Trophoblast cell (in vitro differentiated cells and primary cell): ENCODE data around the gene ANKS3.

Source experiments
- DNase-seq, 2 donors: peaks; one replicate each; pipeline ENCODE4 v3.0.0-alpha.2; 2016
- H2AFZ ChIP-seq: 2 replicates; pipeline ENCODE4 v1.6.1; 2013; ENCODE audit warnings: low read length, moderate library complexity, mild to moderate bottlenecking; ENCODE audit not compliant: insufficient read depth, poor library complexity
- H2AK5ac ChIP-seq: 2 replicates; pipeline ENCODE4 v1.6.1; 2013; ENCODE audit warnings: mild to moderate bottlenecking, low read length
- H2BK120ac ChIP-seq: 2 replicates; pipeline ENCODE4 v1.6.1; 2013; ENCODE audit warnings: low read length, mild to moderate bottlenecking, moderate library complexity; ENCODE audit not compliant: insufficient read depth, poor library complexity
- H2BK12ac ChIP-seq: 2 replicates; pipeline ENCODE4 v1.6.1; 2013; ENCODE audit warnings: mild to moderate bottlenecking, low read length, moderate library complexity
- H2BK5ac ChIP-seq: 2 replicates; pipeline ENCODE4 v1.6.1; 2013; ENCODE audit warnings: low read length, low read depth, moderate library complexity, mild to moderate bottlenecking; ENCODE audit not compliant: poor library complexity
- H3K14ac ChIP-seq: 2 replicates; pipeline ENCODE4 v1.6.1; 2013; ENCODE audit warnings: mild to moderate bottlenecking, low read length
- H3K18ac ChIP-seq: 2 replicates; pipeline ENCODE4 v1.6.1; 2013; ENCODE audit warnings: mild to moderate bottlenecking, low read length
- H3K23ac ChIP-seq: 2 replicates; pipeline ENCODE4 v1.6.1; 2013; ENCODE audit warnings: low read length
- H3K27ac ChIP-seq: 2 replicates; pipeline ENCODE4 v1.5.1; 2013; ENCODE audit warnings: low read depth, mild to moderate bottlenecking, inconsistent platforms, low read length, moderate library complexity
- H3K27me3 ChIP-seq: 2 replicates; pipeline ENCODE4 v1.6.1; 2013; ENCODE audit warnings: inconsistent platforms, mild to moderate bottlenecking, low read length, moderate library complexity; ENCODE audit not compliant: insufficient read depth
- H3K36me3 ChIP-seq, 2 experiments: 1 replicate in 1 of 2; 2 replicates in 1 of 2; pipeline ENCODE4 v1.6.1; 2013; ENCODE audit warnings: low read length in 2 of 2, mild to moderate bottlenecking in 2 of 2, moderate library complexity in 1 of 2; ENCODE audit not compliant: insufficient read depth in 2 of 2, control insufficient read depth in 1 of 2
- H3K4ac ChIP-seq: 2 replicates; pipeline ENCODE4 v1.6.1; 2013; ENCODE audit warnings: low read depth, mild to moderate bottlenecking, low read length, moderate library complexity
- H3K4me1 ChIP-seq, 2 experiments: 1 replicate in 1 of 2; 2 replicates in 1 of 2; pipeline ENCODE4 v1.6.1; 2013; ENCODE audit warnings: low read length in 2 of 2, mild to moderate bottlenecking in 2 of 2, moderate library complexity in 1 of 2; ENCODE audit not compliant: insufficient read depth in 2 of 2, control insufficient read depth in 1 of 2
- H3K4me2 ChIP-seq: 2 replicates; pipeline ENCODE4 v1.6.1; 2013; ENCODE audit warnings: inconsistent platforms, mild to moderate bottlenecking, low read length, moderate library complexity
- H3K4me3 ChIP-seq: 2 replicates; pipeline ENCODE4 v1.5.1; 2013; ENCODE audit warnings: mild to moderate bottlenecking, low read depth, low read length, inconsistent platforms
- H3K79me1 ChIP-seq: one replicate; pipeline ENCODE4 v1.6.1; 2013; ENCODE audit warnings: low read length
- H3K79me2 ChIP-seq: 2 replicates; pipeline ENCODE4 v1.6.1; 2013; ENCODE audit warnings: low read length, mild to moderate bottlenecking; ENCODE audit not compliant: control insufficient read depth, insufficient read depth, poor library complexity
- H3K9ac ChIP-seq: 2 replicates; pipeline ENCODE4 v1.6.1; 2013; ENCODE audit warnings: mild to moderate bottlenecking, low read length
- H3K9me3 ChIP-seq: 2 replicates; pipeline ENCODE4 v1.6.1; 2013; ENCODE audit warnings: low read depth, mild to moderate bottlenecking, control low read depth, inconsistent platforms, low read length; ENCODE audit not compliant: insufficient read depth
- H4K12ac ChIP-seq: 2 replicates; pipeline ENCODE4 v1.6.1; 2013; ENCODE audit warnings: low read depth, mild to moderate bottlenecking, low read length, moderate library complexity
- H4K8ac ChIP-seq: 2 replicates; pipeline ENCODE4 v1.6.1; 2013; ENCODE audit warnings: low read depth, mild to moderate bottlenecking, low read length, moderate library complexity
- H4K91ac ChIP-seq: one replicate; pipeline ENCODE4 v1.6.1; 2013; ENCODE audit warnings: low read depth, mild to moderate bottlenecking, low read length, moderate library complexity
- WGBS: extraction: QIAGEN DNeasy Blood & Tissue Kit; methylation state at CpG from one replicate; pipeline ENCODE4 v1.1.7; 2013; ENCODE audit warnings: missing lambda C conversion rate; ENCODE audit not compliant: insufficient read length, insufficient coverage; ENCODE audit errors: extremely low coverage; 5-methylcytosine and 5-hydroxymethylcytosine counted together

Gene ANKS3

DNA sequence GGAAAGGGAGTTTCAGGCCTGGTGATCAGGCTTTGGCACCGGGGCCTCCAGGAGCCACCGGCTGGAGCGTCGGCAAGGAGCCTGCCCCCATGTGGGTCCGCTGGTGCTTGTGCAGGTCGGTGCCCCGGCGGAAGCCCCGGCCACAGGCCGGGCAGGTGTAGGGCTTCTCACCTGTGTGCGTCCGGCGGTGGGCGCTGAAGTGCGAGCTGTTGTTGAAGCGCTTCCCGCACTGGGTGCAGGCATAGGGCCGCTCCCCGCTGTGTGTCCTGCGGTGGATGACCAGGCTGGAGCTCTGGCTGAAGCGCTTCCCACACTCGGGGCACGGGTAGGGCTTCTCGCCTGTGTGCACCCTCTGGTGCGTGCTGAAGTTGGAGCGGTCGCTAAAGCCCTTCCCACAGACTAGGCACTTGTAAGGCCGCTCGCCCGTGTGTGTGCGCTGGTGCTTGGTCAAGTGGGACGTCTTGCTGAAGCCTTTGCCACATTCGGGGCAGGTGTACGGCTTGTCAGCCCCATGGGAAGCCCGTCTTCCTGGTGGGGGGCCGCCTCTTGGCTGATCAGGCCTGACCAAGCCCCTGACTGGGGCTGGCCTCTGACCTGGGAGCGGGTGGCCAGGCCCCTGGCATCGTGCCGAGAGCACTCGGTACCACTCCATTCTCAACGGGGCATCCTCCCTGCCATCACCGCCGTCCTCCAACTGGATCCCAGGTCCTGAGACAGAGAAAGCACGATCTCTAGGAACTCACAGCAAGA is 18.5 kb upstream of the ANKS3 start:
- no CpG with 5 or more reads among the region's 44 CpGs for WGBS
- Histone ChIP-seq H3K79me1 (no peaks in the 10 kb centered on the region), H3K23ac (no peak overlapping the region), H3K9me3 (peaks cover 7% of the 10 kb centered on the region), H3K4me2 (no peak overlapping the region), H3K27me3 (no peaks in the 10 kb centered on the region), H2BK120ac (no peak overlapping the region), H2AK5ac (no peak overlapping the region), H3K4me3 (no peak overlapping the region), H2BK5ac (no peak overlapping the region), H4K8ac (no peak overlapping the region), H3K27ac (no peak overlapping the region), H4K12ac (no peak overlapping the region), H3K14ac (no peak overlapping the region), H3K18ac (no peak overlapping the region), H3K4ac (no peak overlapping the region), H3K36me3 (peaks cover 56 to 61% of the 10 kb centered on the region in 2 experiments), H3K9ac (no peak overlapping the region), H3K79me2 (no peaks in the 10 kb centered on the region), H2BK12ac (no peak overlapping the region), H4K91ac (no peak overlapping the region), H2AFZ (no peak overlapping the region), H3K4me1 (no peaks in the 10 kb centered on the region)
- DNase-seq: no peak

- Histone ChIP-seq H3K79me2 (no peaks in the 10 kb centered on the region), H3K14ac (no peak overlapping the region), H4K91ac (no peak overlapping the region), H3K9me3 (peaks cover 6% of the 10 kb centered on the region), H3K27ac (no peak overlapping the region), H4K12ac (no peak overlapping the region), H3K9ac (no peak overlapping the region), H3K4me1 (no peaks in the 10 kb centered on the region), H3K18ac (no peak overlapping the region), H2BK5ac (no peak overlapping the region), H2AFZ (no peak overlapping the region), H2BK12ac (no peak overlapping the region), H4K8ac (no peak overlapping the region), H3K4me3 (no peak overlapping the region), H2AK5ac (no peak overlapping the region), H3K36me3 (peaks cover 49 to 55% of the 10 kb centered on the region in 2 experiments), H3K4ac (no peak overlapping the region), H3K23ac (no peak overlapping the region), H3K27me3 (no peaks in the 10 kb centered on the region), H2BK120ac (no peak overlapping the region), H3K79me1 (no peaks in the 10 kb centered on the region), H3K4me2 (no peak overlapping the region)
- no peak for DNase-seq
- WGBS: no CpG with 5 or more reads among the region's 8 CpGs
These were observed 16.8 kb upstream of the ANKS3 start for GRCh38 chr16:4750896-4751295.

GRCh38 chr16:4749700-4750257 is 15.7 kb upstream of the ANKS3 start:
- no peak overlapping the region for H3K27ac ChIP-seq
- no peak overlapping the region for H4K91ac ChIP-seq
- H3K4me1 ChIP-seq: no peaks in the 10 kb centered on the region

GRCh38 chr16:4748682-4749411 is 14.8 kb upstream of the ANKS3 start:
- H3K36me3 ChIP-seq: peaks cover 36 to 44% of the 10 kb centered on the region in 2 experiments
- no peaks in the 10 kb centered on the region for H3K27me3 ChIP-seq
- no peak overlapping the region for H3K4me2 ChIP-seq
- DNase-seq: no peak
- no peaks in the 10 kb centered on the region for H3K79me1 ChIP-seq
- H3K4ac ChIP-seq: no peak overlapping the region
- H2BK120ac ChIP-seq: no peak overlapping the region
- no peak overlapping the region for H3K9ac ChIP-seq
- no peak overlapping the region for H3K18ac ChIP-seq
- no peak overlapping the region for H3K14ac ChIP-seq
- no peaks in the 10 kb centered on the region for H3K79me2 ChIP-seq
- no peak overlapping the region for H4K8ac ChIP-seq
- no peak overlapping the region for H4K12ac ChIP-seq
- no peak overlapping the region for H4K91ac ChIP-seq
- no peaks in the 10 kb centered on the region for H3K4me1 ChIP-seq
- H3K9me3 ChIP-seq: peaks cover 2% of the 10 kb centered on the region
- no peak overlapping the region for H2AK5ac ChIP-seq
- no peak overlapping the region for H2BK12ac ChIP-seq
- no CpG with 5 or more reads among the region's 16 CpGs for WGBS
- H3K23ac ChIP-seq: no peak overlapping the region
- H3K27ac ChIP-seq: no peak overlapping the region
- no peak overlapping the region for H2BK5ac ChIP-seq
- no peak overlapping the region for H3K4me3 ChIP-seq
- no peak overlapping the region for H2AFZ ChIP-seq

More at GRCh38 chr16:4749700-4750257, 15.7 kb upstream of the ANKS3 start:
- H3K4me2 ChIP-seq: no peak overlapping the region
- no peak overlapping the region for H3K23ac ChIP-seq
- H3K9me3 ChIP-seq: peaks cover 4% of the 10 kb centered on the region
- peaks cover 42 to 49% of the 10 kb centered on the region in 2 experiments for H3K36me3 ChIP-seq
- DNase-seq: no peak
- no peak overlapping the region for H3K14ac ChIP-seq
- H2BK120ac ChIP-seq: no peak overlapping the region
- H3K4me3 ChIP-seq: no peak overlapping the region
- no peak overlapping the region for H4K12ac ChIP-seq
- no peak overlapping the region for H3K18ac ChIP-seq
- H3K79me1 ChIP-seq: no peaks in the 10 kb centered on the region
- no peak overlapping the region for H3K9ac ChIP-seq
- H2BK5ac ChIP-seq: no peak overlapping the region
- H2BK12ac ChIP-seq: no peak overlapping the region
- H3K27me3 ChIP-seq: no peaks in the 10 kb centered on the region
- H2AK5ac ChIP-seq: no peak overlapping the region
- no CpG with 5 or more reads among the region's 10 CpGs for WGBS
- no peak overlapping the region for H4K8ac ChIP-seq
- no peak overlapping the region for H3K4ac ChIP-seq
- no peak overlapping the region for H2AFZ ChIP-seq
- no peaks in the 10 kb centered on the region for H3K79me2 ChIP-seq
